COLO829 (cell line): ENCODE data around the gene TEKT5.

Experiments
- DNase-seq: peaks from one replicate; pipeline ENCODE4 v3.0.0; 2012; ENCODE audit warnings: low spot score

Gene TEKT5

GRCh38 chr16:10578474-10579316 is 116.0 kb downstream of the TEKT5 start:
- DNase-seq: no peak
